Transverse colon (tissue), 4 donors: ENCODE measurements around the gene BHLHE23.

ENCODE experiments used
- POLR2A ChIP-seq: fragments of 450-650 bp; IDR thresholded peaks from one replicate; pipeline ENCODE4 v1.6.1; 2016; ENCODE audit warnings: antibody characterized with exemption, mild to moderate bottlenecking, moderate library complexity
- POLR2AphosphoS5 ChIP-seq, 3 donors: sonication (generic); formaldehyde crosslinking; IDR thresholded peaks; one replicate each; pipeline ENCODE4 v1.6.1; 2016; ENCODE audit warnings: antibody characterized with exemption in 3 of 3
- TF ChIP-seq, protein P1 (sequence below), 5 experiments: fragments of 200-600 bp in 3 of 5; fragments of 450-650 bp in 2 of 5; sonication (generic) in 3 of 5; IDR thresholded peaks; 1 replicate in 2 of 5; 2 replicates in 3 of 5; pipeline ENCODE4 v1.5.1; 2016 to 2017; ENCODE audit warnings: antibody characterized with exemption in 5 of 5, inconsistent platforms in 3 of 5, mild to moderate bottlenecking in 2 of 5, moderate library complexity in 1 of 5

DNA sequence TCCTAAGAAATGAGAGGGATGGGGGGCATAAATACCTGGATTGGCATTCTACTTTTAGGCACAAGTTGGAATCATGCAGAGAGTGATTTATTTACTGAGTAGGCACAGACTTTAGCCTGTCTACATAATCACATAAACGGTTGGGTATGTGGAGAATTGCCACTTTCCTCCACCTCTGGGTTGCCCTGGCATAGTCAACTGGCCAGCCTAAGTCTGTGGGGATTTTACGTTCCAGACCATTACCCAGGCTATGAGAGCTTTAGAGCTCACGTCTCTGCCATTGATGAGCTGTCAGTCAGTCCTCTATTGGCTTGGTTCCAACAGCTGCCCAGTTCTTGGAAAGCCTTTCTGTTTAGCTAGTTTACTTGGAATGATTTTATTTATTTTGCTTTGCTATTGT is 5.0 kb upstream of the BHLHE23 start:
- no peak for TF ChIP-seq POLR2A
- TF ChIP-seq POLR2AphosphoS5 (IDR thresholded peaks at IDR 0.05): no peak
- TF ChIP-seq, protein P1, sequence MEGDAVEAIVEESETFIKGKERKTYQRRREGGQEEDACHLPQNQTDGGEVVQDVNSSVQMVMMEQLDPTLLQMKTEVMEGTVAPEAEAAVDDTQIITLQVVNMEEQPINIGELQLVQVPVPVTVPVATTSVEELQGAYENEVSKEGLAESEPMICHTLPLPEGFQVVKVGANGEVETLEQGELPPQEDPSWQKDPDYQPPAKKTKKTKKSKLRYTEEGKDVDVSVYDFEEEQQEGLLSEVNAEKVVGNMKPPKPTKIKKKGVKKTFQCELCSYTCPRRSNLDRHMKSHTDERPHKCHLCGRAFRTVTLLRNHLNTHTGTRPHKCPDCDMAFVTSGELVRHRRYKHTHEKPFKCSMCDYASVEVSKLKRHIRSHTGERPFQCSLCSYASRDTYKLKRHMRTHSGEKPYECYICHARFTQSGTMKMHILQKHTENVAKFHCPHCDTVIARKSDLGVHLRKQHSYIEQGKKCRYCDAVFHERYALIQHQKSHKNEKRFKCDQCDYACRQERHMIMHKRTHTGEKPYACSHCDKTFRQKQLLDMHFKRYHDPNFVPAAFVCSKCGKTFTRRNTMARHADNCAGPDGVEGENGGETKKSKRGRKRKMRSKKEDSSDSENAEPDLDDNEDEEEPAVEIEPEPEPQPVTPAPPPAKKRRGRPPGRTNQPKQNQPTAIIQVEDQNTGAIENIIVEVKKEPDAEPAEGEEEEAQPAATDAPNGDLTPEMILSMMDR (IDR thresholded peaks at IDR 0.05): no peak
